Liver (tissue), 2 donors: ENCODE data around the gene ZNRF4.

ENCODE experiments used
- GABPA ChIP-seq, 2 donors: IDR thresholded peaks in 1 of 2; conservative IDR thresholded peaks in 1 of 2; 2 replicates each; pipeline ENCODE4 v1.6.1; 2016; ENCODE audit warnings: antibody characterized with exemption in 2 of 2, mild to moderate bottlenecking in 1 of 2, moderate library complexity in 1 of 2
- MAX ChIP-seq: IDR thresholded peaks from 2 replicates; pipeline ENCODE4 v1.6.1; 2016; ENCODE audit warnings: antibody characterized with exemption
- donor health status: healthy.

GRCh38 chr19:5452594-5453565, 2.3 kb upstream of the ZNRF4 start:
- TF ChIP-seq MAX (no peak), GABPA (IDR thresholded peaks at IDR 0.05 in 1 of 2, conservative IDR thresholded peaks at IDR 0.05 in 1 of 2) (no peak)
